Right forelimb (tissue), 1 donor: ENCODE data around the gene GPR137C.

Experiments
- DNase-seq: peaks from one replicate; pipeline ENCODE4 v3.0.0-alpha.2; 2018

GPR137C gene

DNA sequence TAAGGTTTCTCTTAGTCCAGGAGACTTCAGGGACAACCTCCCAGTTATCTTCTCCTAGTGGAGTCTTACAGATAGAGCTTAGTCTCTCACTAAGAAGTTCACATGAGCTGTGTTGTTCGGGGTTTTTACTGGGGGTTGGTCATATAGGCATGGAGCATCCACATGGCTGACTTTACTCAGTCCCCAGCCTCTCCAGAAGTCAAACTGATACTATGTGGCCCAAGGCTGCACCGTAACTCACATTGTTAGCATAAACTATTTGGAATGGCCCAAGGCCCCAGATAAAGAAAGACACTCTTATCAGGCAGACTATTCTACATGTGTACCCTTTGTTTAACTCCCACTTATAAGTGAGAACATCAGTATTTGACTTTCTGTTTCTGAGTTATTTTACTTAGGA lies 23.2 kb downstream of the GPR137C start:
- no peak for DNase-seq

DNA sequence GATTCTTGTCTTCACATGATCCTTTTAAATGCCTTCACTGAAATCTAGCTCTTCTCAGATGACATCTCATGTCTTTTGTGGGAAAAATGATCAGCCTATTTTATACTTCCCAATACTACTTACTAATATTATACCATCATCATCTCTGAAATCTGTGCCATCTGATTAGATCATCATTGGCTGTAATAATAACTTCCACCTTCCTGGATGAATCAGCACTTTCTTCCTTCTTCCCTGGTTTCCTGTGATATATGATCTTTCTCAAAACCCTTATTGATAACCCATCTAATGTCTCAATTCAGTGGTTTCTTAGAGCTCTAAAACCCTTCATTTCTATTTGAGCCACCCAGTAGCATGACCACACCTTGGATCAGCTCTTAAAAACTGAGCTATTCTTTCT lies 30.9 kb downstream of the GPR137C start:
- DNase-seq: no peak

DNA sequence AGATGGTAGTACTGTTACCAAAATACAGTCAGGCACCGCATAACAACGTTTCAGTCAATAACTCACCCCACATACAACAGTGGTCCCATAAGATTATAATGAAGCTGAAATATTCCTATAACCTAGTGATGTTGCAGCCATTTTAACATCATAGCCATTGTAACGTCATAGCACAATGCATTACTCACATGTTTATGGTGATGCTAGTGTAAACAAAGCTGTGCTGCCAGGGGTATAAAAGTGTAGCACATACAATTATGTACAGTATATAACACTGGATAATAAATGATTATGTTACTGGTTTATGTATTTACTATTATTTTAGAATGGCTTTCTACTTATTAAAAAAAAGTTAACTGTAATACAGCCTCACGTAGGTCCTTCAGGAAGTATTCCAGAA lies 37.0 kb downstream of the GPR137C start:
- no peak for DNase-seq

DNA sequence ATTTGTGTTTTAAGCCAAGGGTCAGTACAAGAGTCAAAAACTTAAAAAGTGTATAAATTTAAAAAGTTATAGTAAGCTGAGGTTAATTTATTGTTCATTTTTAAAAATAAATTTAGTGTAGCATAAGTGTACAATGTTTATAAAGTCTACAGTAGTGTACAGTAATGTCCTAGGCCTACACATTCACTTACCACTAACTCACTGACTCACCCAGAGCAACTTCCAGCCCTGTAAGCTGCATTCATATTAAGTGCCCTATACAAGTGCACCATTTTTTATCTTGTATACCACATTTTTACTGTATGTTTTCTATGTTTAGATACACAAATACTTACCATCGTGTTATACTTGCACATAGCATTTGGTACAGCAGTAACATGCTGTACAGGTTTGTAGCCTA lies 37.7 kb downstream of the GPR137C start:
- DNase-seq: no peak

DNA sequence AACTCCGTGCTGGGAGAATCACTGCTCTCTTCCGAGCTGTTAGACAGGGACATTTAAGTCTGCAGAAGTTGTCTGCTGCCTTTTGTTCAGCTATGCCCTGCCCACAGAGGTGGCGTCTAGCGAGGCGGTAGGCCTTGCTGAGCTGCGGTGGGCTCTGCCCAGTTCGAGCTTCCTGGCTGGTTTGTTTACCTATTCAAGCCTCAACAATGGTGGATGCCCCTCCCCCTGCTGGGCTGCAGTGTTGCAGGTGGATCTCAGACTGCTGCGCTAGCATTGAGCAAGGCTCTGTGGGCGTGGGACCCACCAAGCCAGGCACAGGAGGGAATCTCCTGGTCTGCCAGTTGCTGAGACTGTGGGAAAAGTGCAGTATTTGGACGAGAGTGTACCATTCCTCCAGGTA lies 43.7 kb downstream of the GPR137C start:
- DNase-seq: no peak

DNA sequence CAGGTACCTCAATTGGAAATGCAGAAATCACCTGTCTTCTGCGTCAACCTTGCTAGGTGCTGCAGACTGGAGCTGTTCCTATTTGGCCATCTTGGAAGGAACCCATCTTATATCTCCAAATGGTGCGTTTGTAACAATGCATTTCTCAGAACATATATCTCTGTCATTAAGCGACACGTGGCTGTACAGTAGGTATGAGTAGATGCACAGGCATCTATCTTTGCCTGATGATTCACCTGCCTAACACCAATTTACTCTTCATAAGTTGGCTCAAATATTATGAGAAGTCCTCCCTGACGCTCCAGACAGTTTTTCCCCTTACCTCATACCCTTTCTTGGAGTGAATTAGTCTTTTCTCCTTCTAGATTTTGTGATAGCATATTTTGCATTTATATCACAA lies 44.2 kb downstream of the GPR137C start:
- no peak for DNase-seq

DNA sequence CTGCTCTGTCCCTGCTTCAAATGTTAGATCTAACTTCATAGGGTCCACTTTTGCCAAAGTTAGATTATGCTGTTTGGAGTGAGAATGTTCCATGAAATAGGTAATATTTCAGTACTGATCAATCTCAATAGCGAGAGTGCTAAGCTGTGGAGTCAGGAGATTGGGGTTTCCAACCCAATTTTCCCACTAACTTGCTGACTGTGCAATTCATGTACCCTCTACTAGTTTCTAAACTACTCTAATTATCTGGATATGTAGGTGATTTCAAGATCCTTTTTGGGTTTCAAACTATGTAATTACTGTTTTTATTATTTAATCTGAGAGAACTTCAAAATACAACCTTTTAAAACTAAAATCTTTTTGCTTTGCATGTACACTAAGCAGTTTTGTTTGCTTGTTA lies 45.9 kb downstream of the GPR137C start:
- DNase-seq: no peak

DNA sequence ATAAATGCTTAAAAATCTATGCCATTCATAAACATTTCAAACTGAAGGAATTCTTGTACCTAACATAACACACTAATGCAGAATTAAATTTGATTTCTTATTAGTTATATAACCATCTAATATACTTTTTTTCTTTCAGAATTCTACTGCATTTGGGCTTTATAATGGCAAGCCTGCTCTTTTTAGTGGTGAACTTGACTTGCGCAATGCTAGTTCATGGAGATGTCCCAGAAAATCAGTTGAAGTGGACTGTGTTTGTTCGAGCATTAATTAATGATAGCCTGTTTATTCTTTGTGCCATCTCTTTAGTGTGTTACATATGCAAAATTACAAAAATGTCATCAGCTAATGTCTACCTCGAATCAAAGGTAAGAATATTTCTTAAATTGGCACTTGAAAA lies 47.3 kb downstream of the GPR137C start:
- DNase-seq: no peak

DNA sequence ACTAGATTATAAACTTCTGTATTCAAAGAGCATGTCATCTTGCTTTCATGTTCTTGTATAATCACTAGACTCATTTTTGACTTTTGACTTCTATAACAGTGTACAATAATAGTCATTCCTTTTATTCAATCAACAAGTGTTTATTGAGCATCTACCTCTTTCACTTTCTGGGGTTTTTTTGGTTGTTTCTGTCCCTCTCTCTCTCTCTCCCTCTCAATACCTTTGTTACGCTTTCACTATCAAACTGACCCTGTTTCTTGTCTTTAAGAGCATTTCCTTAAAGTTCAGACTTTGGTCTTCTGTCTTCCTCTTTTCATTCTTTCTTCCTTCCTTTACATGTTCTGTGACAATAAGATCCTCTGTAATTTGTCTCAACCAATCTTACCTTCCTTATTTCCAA lies 49.5 kb downstream of the GPR137C start:
- DNase-seq: no peak

DNA sequence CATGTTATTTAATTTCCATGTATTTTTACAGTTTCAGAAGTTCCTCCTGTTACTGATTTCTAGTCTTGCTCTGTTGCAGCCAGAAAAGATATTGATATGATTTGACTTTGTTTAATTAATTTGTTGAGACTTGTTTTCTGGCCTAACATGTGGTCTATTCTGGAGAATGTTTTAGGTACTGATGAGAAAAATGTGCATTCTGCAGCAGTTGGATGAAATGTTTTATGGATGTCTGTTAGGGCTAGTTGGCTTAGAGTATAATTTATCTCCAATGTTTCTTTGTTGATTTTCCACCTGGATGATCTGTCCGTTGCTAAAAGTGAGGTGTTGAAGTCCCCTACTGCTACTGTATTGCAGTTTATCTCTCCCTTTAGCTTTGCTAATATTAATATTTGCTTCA lies 54.4 kb downstream of the GPR137C start:
- DNase-seq: no peak

DNA sequence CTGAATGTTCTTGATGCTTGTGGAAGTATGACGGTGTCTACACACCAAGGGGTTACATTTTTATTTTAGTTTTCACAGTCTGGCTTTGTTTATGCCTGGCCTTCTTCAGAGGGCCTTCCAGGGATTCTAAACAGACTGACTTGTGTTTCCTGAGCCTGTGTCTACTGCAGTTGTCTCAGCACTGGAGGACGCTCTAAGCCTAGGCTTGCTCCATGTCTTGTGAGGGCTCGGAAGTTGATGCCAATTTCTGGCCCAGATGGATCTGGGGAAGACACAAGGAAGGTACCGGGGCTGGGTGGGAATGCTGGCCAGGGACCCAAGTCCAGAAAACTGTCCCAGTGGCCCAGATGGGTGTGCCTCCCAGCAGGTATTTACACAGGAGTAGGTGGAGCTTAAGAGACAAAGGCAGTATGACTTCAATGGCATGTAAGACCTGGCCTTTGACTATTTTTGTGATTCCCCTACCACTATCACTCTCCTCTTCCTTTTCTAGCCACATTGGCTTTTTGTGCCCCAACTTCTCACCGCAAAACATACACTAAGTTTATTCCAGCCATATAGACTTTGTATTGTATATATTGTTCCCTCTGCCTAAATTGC lies 56.9 kb downstream of the GPR137C start:
- no peak for DNase-seq

DNA sequence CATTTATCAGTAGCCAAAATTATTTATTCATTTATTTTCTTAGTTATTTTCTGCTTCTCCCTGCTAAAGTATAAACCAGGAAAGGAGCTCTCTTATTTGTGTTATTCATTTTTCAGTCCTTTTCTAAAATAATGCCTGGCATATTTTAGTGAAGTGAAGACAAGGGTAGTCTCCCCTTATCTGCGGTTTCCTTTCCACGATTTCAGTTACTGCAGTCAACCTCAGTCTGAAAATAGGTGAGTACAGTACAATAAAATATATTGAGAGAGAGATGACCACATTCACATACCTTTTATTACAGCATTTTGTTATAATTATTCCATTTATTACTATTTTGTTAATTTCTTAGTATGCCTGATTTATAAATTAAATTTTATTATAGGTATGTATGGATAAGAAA lies 57.6 kb downstream of the GPR137C start:
- DNase-seq: no peak

DNA sequence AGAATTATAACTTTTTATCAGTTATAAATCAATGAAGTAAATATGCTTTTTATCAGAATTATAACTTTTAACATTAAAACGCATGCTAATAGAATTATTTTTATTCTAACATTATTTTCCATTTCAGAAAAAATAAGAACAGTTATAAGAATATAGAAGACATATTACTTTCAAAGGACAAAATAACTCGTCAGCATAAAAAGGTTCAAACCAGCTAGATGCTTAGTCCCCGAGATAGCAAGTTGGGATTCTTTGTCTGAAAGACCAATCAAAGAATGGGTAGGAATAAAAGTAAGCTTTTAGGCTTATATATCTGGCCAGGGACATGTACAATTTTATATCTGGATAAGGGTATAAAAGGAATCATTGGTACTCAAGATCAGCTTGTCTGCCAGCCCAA lies 66.0 kb downstream of the GPR137C start:
- DNase-seq: no peak

DNA sequence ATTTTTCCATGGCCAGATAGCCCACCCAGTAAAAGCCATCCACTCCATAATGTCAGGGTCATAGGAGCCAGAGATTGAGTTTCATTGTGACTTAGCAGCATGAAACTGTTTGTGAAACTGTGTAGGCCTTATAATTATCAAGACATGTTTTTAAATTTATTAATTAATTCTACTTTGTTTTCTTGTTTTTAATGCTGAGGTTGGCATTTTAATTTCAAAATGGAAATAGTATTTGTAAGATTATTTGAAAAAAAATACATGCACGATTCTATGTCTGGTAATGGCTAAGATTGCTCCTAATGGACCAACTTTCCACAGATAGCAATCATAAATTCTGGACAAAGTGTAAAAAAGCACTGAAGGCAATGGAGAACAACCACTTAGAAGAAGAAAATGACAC lies 67.1 kb downstream of the GPR137C start:
- no peak for DNase-seq

DNA sequence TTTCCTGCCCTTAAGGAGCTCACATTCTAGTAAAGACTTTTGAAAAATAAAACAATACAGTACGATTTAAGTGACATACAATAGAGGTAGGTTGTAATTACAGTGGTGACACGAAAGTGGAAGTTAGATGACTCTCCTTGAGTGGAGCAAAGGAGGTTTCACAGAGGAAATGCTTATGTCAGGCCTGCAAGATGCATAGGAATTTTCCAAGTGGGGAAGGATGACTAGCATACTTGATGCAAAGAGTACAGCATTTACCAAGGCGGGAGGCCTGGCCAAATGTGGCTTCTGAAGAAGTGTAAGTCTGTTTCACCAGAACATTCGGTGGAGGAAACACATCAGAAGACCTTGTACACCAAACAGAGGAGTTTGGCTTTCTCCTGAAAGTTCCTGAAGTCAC lies 87.5 kb downstream of the GPR137C start:
- no peak for DNase-seq

DNA sequence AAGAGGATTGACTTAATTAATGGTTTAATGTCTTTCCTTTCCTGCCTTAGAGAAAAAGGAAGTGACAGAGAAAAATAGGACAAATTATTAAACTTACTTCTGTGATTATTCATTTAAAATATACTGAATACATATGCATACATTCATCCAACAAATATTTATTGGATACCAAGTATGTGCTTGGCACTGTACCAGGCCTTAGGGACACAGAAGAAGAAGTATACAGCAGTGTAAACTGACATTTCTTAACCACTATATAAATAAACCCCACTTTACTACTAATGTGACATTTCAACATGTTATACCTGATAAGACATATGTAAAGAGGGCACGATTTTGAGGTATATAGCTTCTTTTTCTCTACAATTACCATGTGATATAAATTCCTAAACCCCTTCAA lies 89.1 kb downstream of the GPR137C start:
- DNase-seq: no peak

DNA sequence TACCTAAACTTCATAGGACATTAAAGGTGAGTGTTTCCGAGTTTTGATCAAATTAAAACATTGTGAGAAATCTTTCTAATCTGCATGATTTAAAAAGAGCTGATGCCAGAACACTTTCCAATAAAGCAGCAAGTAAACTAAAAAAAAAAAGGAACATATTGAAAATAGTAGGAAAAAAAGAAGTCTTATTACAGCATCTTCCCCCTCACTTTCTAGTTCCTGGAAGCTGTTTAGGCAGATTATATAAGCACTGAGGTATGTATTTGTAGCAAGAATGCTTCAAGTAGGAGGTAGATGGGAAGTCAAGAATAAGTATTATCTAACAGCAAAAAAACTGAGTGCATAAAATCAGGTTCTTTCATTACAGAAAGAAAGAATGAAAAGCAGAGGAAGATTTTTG lies 96.9 kb downstream of the GPR137C start:
- no peak for DNase-seq

DNA sequence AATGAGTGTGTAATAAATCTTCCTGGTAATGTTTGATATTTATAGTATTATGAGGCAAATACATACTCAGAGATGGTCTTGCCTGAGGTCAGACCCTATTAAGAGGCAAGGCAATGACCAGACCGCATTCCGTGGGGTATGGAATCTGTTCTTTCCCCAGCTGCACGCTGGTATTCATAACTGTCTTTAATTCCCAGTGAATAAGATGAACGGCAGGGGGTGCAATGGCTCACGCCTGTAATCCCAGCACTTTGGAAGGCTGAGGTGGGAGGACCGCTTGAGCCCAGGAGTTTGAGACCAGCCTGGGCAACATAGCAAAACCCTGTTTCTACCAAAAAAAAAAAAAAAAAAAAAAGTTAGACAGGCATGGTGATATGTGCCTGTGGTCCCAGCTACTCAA lies 98.1 kb downstream of the GPR137C start:
- no peak for DNase-seq

DNA sequence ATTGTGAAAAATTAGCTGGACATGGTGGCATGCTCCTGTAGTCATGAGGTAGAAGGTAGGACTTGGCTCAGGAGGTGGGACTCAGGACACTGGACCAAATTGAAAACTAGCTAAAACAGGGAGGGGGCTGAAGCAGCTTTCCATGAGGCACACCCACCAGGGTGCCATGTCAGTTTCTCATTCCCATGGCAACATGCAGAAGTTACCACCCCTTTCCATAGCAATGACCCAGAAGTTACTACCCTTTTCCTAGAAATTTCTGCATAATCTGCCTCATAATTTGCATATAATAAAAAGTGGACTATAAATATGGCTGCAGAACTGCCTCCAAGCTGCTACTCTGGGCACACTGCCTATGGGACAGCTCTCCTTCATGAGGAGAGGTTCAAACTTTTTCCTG lies 104.3 kb downstream of the GPR137C start:
- no peak for DNase-seq

DNA sequence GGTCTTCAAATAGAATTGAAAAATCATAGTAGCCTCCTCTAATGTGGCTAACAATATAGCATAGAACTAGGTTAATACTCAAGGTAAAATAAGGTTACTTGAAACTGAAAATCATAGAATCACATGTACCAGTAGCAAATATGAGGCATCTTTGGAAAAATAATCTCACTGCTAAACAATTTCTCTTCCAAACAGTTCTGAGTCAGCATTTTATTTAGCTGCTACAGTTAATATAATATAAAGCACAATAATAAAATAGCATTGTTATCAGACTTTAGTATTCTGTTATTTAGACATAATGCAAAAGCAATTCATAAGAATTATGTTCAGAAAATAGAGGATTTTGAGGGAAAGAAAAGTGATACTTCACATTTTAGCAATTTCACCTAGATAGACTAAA lies 107.7 kb downstream of the GPR137C start:
- no peak for DNase-seq

DNA sequence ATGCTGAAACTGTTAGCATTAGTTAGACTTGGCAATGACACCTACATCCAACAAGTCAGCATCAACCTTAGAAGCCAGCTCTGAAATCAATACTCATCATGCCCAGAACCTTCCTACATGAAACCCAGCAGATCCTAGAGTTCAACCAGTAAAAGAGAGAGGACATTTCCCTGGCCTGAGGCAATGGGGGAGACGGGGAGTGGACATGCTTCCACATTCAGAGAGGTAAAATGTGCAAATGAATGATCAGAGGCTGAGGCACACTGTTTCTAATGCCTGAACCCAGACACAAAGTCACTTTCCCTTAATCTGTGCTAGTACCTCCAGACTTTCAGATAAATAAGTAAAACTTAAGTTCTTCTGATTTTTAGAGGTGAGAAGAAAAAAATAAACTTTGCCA lies 108.2 kb downstream of the GPR137C start:
- no peak for DNase-seq

DNA sequence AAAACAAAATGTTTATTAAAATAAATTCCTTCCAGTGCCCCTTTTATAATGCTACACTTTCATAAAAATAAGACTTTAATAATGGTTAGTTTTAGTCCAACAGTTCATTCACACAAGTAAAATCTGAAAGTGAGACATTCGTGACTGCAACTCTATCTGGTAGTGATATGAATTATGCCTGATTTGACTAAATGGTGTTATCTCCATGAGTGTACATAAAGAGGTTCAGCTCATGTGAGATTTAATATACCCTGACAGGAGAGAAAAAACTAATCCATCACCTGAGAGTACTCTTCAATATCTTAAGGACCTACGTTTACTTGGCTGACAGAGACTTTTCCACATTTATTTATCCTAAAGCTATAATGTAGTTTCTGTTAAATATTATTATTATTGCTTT lies 108.7 kb downstream of the GPR137C start:
- no peak for DNase-seq

DNA sequence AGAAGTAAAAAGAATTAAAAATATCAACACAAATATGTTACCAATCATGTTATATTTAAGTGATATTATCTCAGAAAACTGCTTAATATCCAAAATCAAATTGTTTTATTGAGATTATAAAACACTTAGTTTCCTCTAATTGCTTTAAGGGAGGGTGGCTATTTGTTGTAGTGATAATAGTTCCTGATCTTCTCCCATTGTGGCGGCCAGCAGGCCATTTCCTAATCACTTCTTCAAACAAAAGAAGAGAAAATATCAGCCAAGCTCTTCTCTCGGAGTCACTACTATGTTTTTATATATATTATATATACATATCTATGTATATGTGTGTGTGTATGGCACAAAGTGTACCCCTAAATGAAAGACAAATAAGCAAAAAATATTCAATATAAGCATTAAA lies 111.2 kb downstream of the GPR137C start:
- no peak for DNase-seq

DNA sequence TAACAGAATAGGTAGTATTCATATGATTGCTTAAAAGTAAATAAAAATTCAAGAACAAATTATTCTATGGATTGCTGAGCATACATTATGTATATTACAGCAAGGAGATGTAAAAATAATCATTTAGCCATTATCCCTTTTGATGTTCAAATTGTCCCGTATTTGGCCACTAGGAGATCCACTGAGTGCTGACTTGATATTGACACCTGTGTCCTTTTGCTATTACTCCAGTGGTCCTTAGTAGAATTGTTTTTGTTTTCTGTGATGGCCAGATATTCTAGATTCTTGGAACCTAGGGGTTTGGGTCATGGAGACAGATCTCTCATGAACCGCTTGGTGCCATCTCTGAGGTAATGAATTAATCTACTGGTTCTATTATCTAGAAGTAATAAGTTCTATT lies 126.0 kb downstream of the GPR137C start:
- no peak for DNase-seq

DNA sequence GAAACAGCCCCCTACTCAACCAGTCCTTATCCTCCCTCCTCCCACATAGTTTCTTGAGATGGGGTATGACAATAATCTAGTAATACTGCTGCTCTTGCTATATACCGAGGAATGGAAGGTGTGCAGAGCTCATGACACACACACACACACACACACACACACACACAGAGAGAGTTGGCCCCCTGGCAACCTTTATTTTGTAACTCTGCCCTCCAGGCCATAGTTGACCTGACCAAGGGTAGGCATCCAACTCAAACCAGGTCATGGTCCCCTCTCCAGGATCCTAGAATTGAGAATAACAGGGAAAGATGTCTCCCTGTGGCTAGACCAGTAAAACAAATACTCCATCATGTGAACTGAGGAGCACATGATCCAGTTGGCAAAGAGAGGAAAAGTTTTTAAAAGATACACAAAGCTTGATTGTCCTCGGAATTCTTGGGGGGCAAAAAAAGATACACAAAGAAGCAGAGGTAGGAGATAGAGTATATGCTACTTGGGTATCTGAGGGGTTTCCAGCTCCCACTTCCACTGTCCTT lies 131.4 kb downstream of the GPR137C start:
- DNase-seq: no peak

DNA sequence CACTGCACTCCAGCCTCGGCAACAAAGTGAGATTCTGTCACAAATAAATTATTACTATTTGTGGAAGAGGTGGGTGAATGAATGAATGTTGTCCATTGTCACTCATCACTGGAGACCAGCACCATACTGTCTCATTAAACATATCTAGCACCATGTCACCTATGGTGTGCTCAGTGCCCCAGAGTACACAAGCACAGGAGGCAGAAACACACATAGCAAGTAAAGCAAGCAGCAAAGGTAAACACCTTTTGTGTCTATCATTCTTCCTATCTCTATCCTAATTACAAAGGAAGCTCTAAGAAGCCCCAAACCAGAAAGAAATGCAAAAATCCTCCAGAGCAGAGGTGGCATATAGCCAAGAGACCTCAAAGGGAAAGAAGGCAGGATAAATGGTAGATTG lies 133.5 kb downstream of the GPR137C start:
- DNase-seq: no peak
